MCF 10A (cell line): Measurements from ENCODE around the gene SENP7. TPM values are rescaled to one million over a fixed set of nuclear protein-coding genes. Genes with fewer than 3 reads are reported as not detected.

Experiments used
- BruUV-seq: library from RNA; stranded (reverse); fragments of 400-500 nt; replicated peaks from 2 replicates; lab custom pipeline; 2021; lab: Mats Ljungman, UMichigan
- CTCF ChIA-PET: fragments of 300-600 bp; sonication (Branson Sonifier 250); formaldehyde crosslinking; extraction: SDS; loops from one replicate; lab custom pipeline; 2021; ENCODE audit warnings: antibody characterized with exemption, inconsistent platforms; lab: Yijun Ruan, JAX
- POLR2A ChIA-PET: fragments of 300-600, 350-650 bp; sonication (Branson Sonifier 250); formaldehyde crosslinking; extraction: SDS; loops from one replicate; lab custom pipeline; 2020; ENCODE audit warnings: antibody characterized with exemption, inconsistent platforms; lab: Yijun Ruan, JAX
- DNase-seq: peaks from one replicate; pipeline ENCODE4 v3.0.0-alpha.2; 2018; ENCODE audit not compliant: unreplicated experiment
- H3K27ac Mint-ChIP-seq: one replicate; pipeline ENCODE4 v1.8.0; 2022; ENCODE audit warnings: mild to moderate bottlenecking, low read depth, mixed read lengths; ENCODE audit not compliant: unreplicated experiment
- H3K27me3 Mint-ChIP-seq: one replicate; pipeline ENCODE4 v1.8.0; 2022; ENCODE audit warnings: mixed read lengths; ENCODE audit not compliant: insufficient read depth, unreplicated experiment
- H3K36me3 Mint-ChIP-seq: one replicate; pipeline ENCODE4 v1.8.0; 2022; ENCODE audit warnings: mild to moderate bottlenecking, moderate library complexity, mixed read lengths; ENCODE audit not compliant: insufficient read depth, unreplicated experiment
- H3K4me1 Mint-ChIP-seq: one replicate; pipeline ENCODE4 v1.8.0; 2022; ENCODE audit warnings: mixed read lengths; ENCODE audit not compliant: insufficient read depth, unreplicated experiment
- H3K4me3 Mint-ChIP-seq: one replicate; pipeline ENCODE4 v1.8.0; 2022; ENCODE audit warnings: mild to moderate bottlenecking, moderate library complexity, mixed read lengths; ENCODE audit not compliant: unreplicated experiment
- H3K9me3 Mint-ChIP-seq: one replicate; pipeline ENCODE4 v1.8.0; 2022; ENCODE audit warnings: mixed read lengths; ENCODE audit not compliant: unreplicated experiment
- CTCF ChIP-seq: fragments of 200-600 bp; IDR thresholded peaks from one replicate; pipeline ENCODE4 v1.8.0; 2022; ENCODE audit warnings: antibody characterized with exemption, mild to moderate bottlenecking; ENCODE audit not compliant: unreplicated experiment
- intact Hi-C: fragments of 100-400 bp; cut with micrococcal nuclease; formaldehyde crosslinking; loops from 2 replicates; pipeline ENCODE4 v1.14.1; 2022
- total RNA-seq: library from RNA; stranded (reverse); gene quantifications from 2 replicates; pipeline ENCODE4 v1.2.3, GENCODE V29; 2022

SENP7 gene
- total RNA-seq, 1 experiment from 2014 or later, result 11.9 TPM

DNA sequence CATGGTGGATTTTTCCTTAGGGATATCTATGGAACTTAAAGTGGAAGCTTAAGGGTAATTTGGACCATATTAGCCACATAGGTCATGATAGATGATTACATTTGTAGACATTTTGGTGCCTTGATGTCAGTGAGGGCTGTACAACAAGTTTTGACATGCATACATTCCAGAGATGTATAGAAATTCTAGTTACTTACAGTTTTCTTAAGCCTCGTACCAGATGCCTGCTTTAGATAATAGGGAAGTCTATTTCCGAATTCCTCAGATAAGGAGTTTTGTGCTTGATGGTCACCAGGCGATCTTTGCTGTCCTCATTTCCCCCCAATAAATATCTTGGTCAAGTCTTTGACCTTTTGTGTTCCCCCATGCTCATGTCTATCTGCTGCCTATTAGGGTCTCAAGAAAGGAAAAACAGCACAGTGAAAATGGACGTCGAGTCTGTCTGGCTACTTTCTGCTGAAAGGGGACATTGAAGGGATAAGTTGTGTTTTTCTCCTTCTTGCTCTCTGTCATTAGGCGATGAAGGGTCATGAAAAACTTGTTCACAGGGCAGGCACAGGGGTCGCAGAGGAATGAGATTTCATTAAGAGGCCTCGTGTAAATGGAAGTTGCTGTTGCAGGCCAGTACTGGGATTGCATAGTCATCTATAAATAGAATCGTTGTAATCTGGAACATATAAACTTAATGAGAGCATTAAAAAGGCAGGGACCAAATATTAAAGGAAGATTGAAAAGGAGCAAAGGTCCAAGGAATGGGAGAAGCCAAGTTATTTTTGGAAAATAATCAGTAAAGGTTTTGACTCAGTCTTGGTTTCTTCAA, 20.0 kb upstream of the SENP7 start:
- intact Hi-C loops, result no loop called here
- Mint-ChIP-seq H3K4me3 (no peak overlapping the region), H3K36me3 (no peaks in the 10 kb centered on the region), H3K4me1 (peaks cover 16% of the 10 kb centered on the region), H3K27ac (no peak overlapping the region), H3K9me3 (no peaks in the 10 kb centered on the region), H3K27me3 (peaks cover 6% of the 10 kb centered on the region)
- POLR2A ChIA-PET, result no interaction called here
- no peak for DNase-seq
- BruUV-seq, result no TSS peak
- TF ChIP-seq CTCF, result no peak
- CTCF ChIA-PET, result no interaction called here

DNA sequence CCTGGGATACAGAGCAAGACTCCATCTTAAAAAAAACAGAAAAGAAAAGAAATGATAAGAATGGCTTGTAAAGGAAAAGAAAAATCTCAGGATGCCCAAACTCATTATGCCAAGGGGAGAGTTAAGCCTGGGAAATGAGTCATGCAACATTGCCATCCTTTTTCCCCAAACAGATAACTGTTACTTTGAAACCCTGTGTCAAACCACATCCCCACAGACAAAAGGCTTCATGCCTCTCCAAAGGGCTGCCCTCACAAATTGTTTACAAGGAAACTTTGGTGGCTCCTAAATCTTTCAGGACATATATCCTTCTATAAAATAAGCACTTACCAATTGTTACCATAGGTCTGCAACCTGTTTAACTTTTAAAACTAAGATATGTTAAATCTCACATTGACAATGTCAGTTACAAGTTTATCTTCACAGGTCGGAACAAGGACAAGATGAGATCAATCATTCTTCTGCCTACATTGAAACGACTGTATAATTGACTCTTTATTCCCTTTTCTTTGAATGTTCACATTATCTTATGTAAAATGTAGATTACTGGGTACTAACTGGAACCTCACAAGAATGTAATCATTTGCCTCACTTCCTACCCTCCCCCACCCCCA, 18.6 kb upstream of the SENP7 start:
- no peak overlapping the region for H3K27ac Mint-ChIP-seq
- no TSS peak for BruUV-seq
- no peak overlapping the region for H3K4me3 Mint-ChIP-seq
- intact Hi-C loops, result no loop called here
- no peak for TF ChIP-seq CTCF
- DNase-seq, result no peak
- CTCF ChIA-PET, result no interaction called here
- no peaks in the 10 kb centered on the region for H3K36me3 Mint-ChIP-seq
- POLR2A ChIA-PET, result interaction anchor here (0.7 kb wide), 1 partner anchor 270 kb away, joined by 3 read pairs; no protein-coding TSS in a partner anchor
- no peaks in the 10 kb centered on the region for H3K9me3 Mint-ChIP-seq
- H3K4me1 Mint-ChIP-seq, result peaks cover 16% of the 10 kb centered on the region
- H3K27me3 Mint-ChIP-seq, result no peaks in the 10 kb centered on the region

- H3K27me3 Mint-ChIP-seq, result no peaks in the 10 kb centered on the region
Measured at GRCh38 chr3:101530686-101531047, 17.7 kb upstream of the SENP7 start.

More at GRCh38 chr3:101530686-101531047, 17.7 kb upstream of the SENP7 start:
- intact Hi-C loops, result no loop called here
- no peak for TF ChIP-seq CTCF
- ChIA-PET CTCF (interaction anchor here (0.6 kb wide), 1 partner anchor 234 kb away, joined by 3 read pairs; no protein-coding TSS in a partner anchor), POLR2A (interaction anchor here (0.7 to 1.5 kb wide), 2 partner anchors 31 to 271 kb away, joined by 3 read pairs; partner anchors contain the start of gene TRMT10C)
- DNase-seq, result no peak
- Mint-ChIP-seq H3K36me3 (no peaks in the 10 kb centered on the region), H3K9me3 (no peaks in the 10 kb centered on the region), H3K4me1 (peaks cover 16% of the 10 kb centered on the region), H3K27ac (no peak overlapping the region), H3K4me3 (no peak overlapping the region)
- BruUV-seq, result no TSS peak
